DND-41 (cell line): ENCODE results near the gene CFAP54.

Source experiments
- CTCF ChIP-seq: IDR thresholded peaks from 2 replicates; pipeline ENCODE4 v1.5.1; 2012; ENCODE audit warnings: borderline replicate concordance, low read length, moderate library complexity, mild to moderate bottlenecking; ENCODE audit not compliant: poor library complexity, severe bottlenecking; ENCODE audit errors: extremely low read depth
- EZH2 ChIP-seq: IDR thresholded peaks from 3 replicates; pipeline ENCODE4 v1.6.1; 2012; ENCODE audit warnings: borderline replicate concordance, low read depth, mild to moderate bottlenecking, moderate library complexity, low read length, inconsistent platforms; ENCODE audit not compliant: severe bottlenecking

- no peak for TF ChIP-seq CTCF
- TF ChIP-seq EZH2: no peak
Observed at GRCh38 chr12:96473394-96474093, 15.8 kb upstream of the CFAP54 start.
